ENCODE measurements around the gene PTPN1. TPM values are rescaled to one million over a fixed set of nuclear protein-coding genes. Genes with fewer than 3 reads are reported as not detected.

PTPN1 gene
- total and polyA plus RNA-seq, 2 of the 13 experiments (the other 11 are each of a cell fraction or from before 2014, with no cell fraction given), result 17.7 to 37.2 TPM

- TF ChIP-seq ZNF136 (CRISPR knock-in tag; IDR thresholded peaks at IDR 0.05; ENCODE audit: low read depth) (no peak), CAMTA2 (CRISPR knock-in tag; IDR thresholded peaks at IDR 0.05; ENCODE audit: borderline replicate concordance) (no peak), POLR2AphosphoS2 (IDR thresholded peaks at IDR 0.05; ENCODE audit: low read depth, low read length) (no peak), ZNF224 (CRISPR knock-in tag; IDR thresholded peaks at IDR 0.05) (no peak), MAX (IDR thresholded peaks at IDR 0.05) (no peak), LRRFIP1 (CRISPR knock-in tag; conservative IDR thresholded peaks at IDR 0.05) (no peak), ZNF614 (CRISPR knock-in tag; IDR thresholded peaks at IDR 0.05; ENCODE audit: borderline replicate concordance) (no peak), LCORL (IDR thresholded peaks at IDR 0.05) (no peak), LCORL (CRISPR knock-in tag; IDR thresholded peaks at IDR 0.05) (no peak), SRSF4 (IDR thresholded peaks at IDR 0.05; ENCODE audit: low read depth, low read length, poor library complexity, severe bottlenecking) (no peak), ZNF317 (CRISPR knock-in tag; IDR thresholded peaks at IDR 0.05) (no peak)
Measured at GRCh38 chr20:50584687-50585086, 74.5 kb downstream of the PTPN1 start (continued).

- 86% methylated on average over 5 of the region's 5 CpGs for WGBS (ENCODE audit: low lambda C conversion rate)
- in situ Hi-C loops (cut with HindIII; ENCODE audit: extremely low pct_ligation_motif_present, low pct_unique_long_range_greater_than_20kb), result loop anchor here (10.0 kb wide), 1 partner anchor 470 kb away; the partner anchor contains the start of gene UBE2V1
- TF ChIP-seq KLF12 (CRISPR knock-in tag; IDR thresholded peaks at IDR 0.05; ENCODE audit: borderline replicate concordance), result no peak
- TF ChIP-seq ZFP82 (CRISPR knock-in tag; IDR thresholded peaks at IDR 0.05; ENCODE audit: borderline replicate concordance), result no peak
- TF ChIP-seq ZZZ3 (CRISPR knock-in tag; IDR thresholded peaks at IDR 0.05; ENCODE audit: borderline replicate concordance), result no peak
- no peak for TF ChIP-seq MLXIP (CRISPR knock-in tag; IDR thresholded peaks at IDR 0.05; ENCODE audit: borderline replicate concordance)
- no peak for TF ChIP-seq ZNF121 (CRISPR knock-in tag; IDR thresholded peaks at IDR 0.05)
- TF ChIP-seq RBM39 (IDR thresholded peaks at IDR 0.05; ENCODE audit: low read depth, low read length, poor library complexity, severe bottlenecking), result no peak
- TF ChIP-seq ZNF724P (CRISPR knock-in tag; IDR thresholded peaks at IDR 0.05; ENCODE audit: borderline replicate concordance), result no peak
- no peak for TF ChIP-seq CEBPG (CRISPR knock-in tag; IDR thresholded peaks at IDR 0.05)
Measured at GRCh38 chr20:50585214-50585613, 75.0 kb downstream of the PTPN1 start.

More at GRCh38 chr20:50585214-50585613, 75.0 kb downstream of the PTPN1 start:
- ChIA-PET CTCF (ENCODE audit: low intra/inter-chr PET ratio, low total read pairs) (no interaction called here), POLR2A (no interaction called here)
- H3K4me2 ChIP-seq (ENCODE audit: low read depth, low read length), result no peak overlapping the region
- ATAC-seq, result no peak
- no TSS peak for BruUV-seq (replicated peaks)
- no peaks in the 10 kb centered on the region for H3K4me1 ChIP-seq (ENCODE audit: insufficient read depth, low read length)
- no peak overlapping the region for H3K27ac ChIP-seq (ENCODE audit: extremely low read length, insufficient read depth, low read length)
- no peaks in the 10 kb centered on the region for H3K27me3 ChIP-seq (ENCODE audit: control insufficient read depth in 1 of 2, insufficient read depth in 2 of 2, low read length in 2 of 2)
- no peak overlapping the region for H3K9ac ChIP-seq (ENCODE audit: insufficient read depth, low read depth, low read length)
- no peak for FAIRE-seq
- no peak overlapping the region for H2AFZ ChIP-seq (ENCODE audit: low read length)
- H4K20me1 ChIP-seq (ENCODE audit: insufficient read depth, low read length), result no peaks in the 10 kb centered on the region
- H3K36me3 ChIP-seq (replicated peaks in 1 of 2; ENCODE audit: control insufficient read depth in 1 of 2, insufficient read depth in 2 of 2, low read length in 2 of 2), result peaks cover 28 to 50% of the 10 kb centered on the region in 2 experiments
- no peak overlapping the region for H3K4me3 ChIP-seq (replicated peaks in 1 of 3; ENCODE audit: insufficient read depth in 1 of 3, low read depth in 2 of 3, low read length in 3 of 3)
- H3K79me2 ChIP-seq (ENCODE audit: insufficient read depth, low read length), result no peaks in the 10 kb centered on the region
- intact Hi-C loops (cut with micrococcal nuclease; ENCODE audit: unreplicated experiment), result no loop called here
- H3K9me3 ChIP-seq (ENCODE audit: low read length), result no peaks in the 10 kb centered on the region
- no peak for DNase-seq (ENCODE audit: low spot score)
